A549 treated with AZD9567 at 1 μM for 4 hours (cell line): ENCODE data around the gene SUPT5H. TPM values are rescaled to one million over a fixed set of nuclear protein-coding genes. Genes with fewer than 3 reads are reported as not detected.

ENCODE experiments used
- total RNA-seq: library from RNA; stranded (reverse); fragments of 200-300 nt; extraction: Qiagen RNA extraction; gene quantifications from 5 replicates; pipeline ENCODE4 v1.2.3, GENCODE V29; 2022; ENCODE audit not compliant: insufficient read depth

SUPT5H gene
- 143 to 205 TPM (median 186 TPM) in 5 replicates for total RNA-seq

DNA sequence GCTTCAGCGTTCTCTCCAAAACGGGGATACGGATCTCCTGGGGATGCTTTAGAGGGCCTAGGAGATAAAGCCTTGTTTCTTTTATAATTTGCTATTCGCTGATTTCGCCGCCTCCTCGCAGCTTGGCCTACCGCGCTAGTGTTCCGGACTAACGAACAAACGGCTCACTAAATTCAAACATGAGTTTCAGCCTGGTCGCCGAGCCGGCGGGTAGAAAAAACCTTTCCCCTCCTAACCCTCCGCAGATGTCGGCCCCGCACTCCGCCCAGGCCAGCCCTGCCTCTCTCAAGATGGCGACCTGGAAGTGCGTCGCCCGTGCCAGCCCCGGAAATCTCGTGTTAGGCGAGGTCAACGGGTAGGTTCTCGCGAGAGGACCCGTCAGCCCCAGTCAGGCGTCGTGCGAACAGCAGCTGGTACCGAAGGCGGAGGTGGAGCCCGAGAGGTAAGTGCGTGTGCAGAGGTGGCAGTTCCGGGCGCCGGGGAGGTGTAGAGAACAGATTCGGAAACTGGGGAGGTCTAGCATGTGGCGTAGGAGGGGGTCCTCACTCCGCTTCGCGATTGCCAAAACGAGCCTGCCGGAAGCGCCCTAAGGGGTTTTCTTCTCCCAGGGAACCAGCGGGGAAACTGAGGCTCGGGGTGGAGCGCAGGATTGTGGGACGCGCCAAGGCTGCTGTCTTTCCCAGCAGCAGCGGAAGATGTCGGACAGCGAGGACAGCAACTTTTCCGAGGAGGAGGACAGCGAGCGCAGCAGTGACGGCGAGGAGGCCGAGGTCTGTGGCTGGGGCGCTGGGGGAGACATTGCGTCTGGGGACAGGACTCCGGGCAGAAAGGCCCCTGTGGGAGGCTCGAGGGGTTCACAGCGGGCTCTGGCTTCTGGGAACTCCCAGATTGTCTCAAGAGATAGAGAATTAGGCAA lies at the start of gene SUPT5H:
TSS of gene SUPT5H (plus strand) at position 387 of the 916 bp plus-strand sequence. CDS start at position 696, 309 bp downstream.

DNA sequence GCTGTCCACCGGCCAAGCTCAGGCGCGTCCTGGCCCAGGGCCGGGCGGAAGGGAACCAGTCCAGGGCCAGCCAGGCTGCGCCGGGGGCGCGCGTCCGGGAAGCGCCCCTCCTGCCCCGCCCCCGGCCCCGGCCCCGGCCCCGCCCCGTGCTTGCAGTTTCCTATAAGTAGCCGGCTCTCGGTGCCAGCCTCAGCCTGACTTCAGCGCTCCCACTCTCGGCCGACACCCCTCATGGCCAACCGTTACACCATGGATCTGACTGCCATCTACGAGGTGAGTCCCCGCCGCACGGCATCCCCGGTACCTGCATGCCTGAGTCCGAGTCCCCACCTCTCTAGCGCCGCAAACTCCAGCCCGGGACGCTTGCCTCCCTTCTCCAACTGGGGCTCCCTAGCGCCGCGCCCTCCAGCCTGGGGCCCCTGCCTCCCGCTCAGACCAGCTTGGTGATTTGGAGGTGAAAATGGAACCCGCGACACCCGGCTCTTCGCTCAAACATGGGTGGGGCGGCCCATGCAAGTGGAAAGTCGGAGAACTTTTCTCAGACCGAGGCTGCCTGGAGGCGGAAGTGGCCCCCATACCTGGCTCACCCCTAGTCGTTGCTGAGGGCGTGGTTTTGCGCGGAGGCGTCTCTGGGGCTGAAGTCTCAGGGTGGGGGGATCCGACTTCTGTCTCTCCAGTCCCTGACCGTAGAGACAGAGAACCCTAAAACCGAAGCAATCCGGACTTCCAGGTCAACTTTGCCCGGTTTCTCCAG lies 38.5 kb upstream of the SUPT5H start, which contains the start of gene ZFP36:
TSS of gene ZFP36 (plus strand) at position 192 of the 754 bp plus-strand sequence. CDS start at position 250, 58 bp downstream.

GRCh38 chr19:39412100-39412866 lies 33.1 kb upstream of the SUPT5H start, which contains the start of gene PLEKHG2:
TSS of gene PLEKHG2 (plus strand) at chr19:39412669. CDS start at chr19:39414087, 1,418 bp downstream.

GRCh38 chr19:39435499-39436349 lies 9.7 kb upstream of the SUPT5H start, which contains the start of gene RPS16:
TSS of gene RPS16 (minus strand) at chr19:39435949. CDS start at chr19:39435895, 54 bp downstream.

GRCh38 chr19:39480337-39481228 lies 35.2 kb downstream of the SUPT5H start, which contains the start of gene TIMM50:
TSS of gene TIMM50 (plus strand) at chr19:39480838. CDS start at chr19:39480854, 16 bp downstream.

DNA sequence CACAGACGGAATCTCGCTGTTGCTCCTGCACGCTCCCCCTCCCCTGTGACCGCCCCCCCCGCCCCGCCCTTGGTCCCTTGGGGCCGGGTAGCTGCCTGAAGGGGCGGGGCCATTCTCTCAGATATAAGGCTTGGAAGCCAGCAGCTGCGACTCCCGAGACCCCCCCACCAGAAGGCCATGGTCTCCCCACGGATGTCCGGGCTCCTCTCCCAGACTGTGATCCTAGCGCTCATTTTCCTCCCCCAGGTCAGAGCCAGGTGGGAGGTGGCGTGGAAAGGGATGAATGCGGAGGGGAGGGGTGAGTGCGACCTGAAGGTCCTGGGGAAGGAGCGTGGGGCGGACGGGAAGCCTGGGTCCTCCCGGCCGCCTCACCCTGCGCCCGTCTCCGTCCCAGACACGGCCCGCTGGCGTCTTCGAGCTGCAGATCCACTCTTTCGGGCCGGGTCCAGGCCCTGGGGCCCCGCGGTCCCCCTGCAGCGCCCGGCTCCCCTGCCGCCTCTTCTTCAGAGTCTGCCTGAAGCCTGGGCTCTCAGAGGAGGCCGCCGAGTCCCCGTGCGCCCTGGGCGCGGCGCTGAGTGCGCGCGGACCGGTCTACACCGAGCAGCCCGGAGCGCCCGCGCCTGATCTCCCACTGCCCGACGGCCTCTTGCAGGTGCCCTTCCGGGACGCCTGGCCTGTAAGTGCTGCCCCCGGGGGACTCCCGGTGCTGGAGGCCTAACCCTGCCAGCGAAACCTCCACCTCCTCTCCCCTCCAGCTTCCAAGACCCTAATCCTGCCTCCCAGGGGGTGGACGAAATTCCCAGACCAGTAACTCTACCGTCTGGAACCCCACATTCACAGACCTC lies 53.6 kb downstream of the SUPT5H start, which contains the start of gene DLL3:
TSS of gene DLL3 (plus strand) at position 150 of the 845 bp plus-strand sequence. CDS start at position 178, 28 bp downstream.

DNA sequence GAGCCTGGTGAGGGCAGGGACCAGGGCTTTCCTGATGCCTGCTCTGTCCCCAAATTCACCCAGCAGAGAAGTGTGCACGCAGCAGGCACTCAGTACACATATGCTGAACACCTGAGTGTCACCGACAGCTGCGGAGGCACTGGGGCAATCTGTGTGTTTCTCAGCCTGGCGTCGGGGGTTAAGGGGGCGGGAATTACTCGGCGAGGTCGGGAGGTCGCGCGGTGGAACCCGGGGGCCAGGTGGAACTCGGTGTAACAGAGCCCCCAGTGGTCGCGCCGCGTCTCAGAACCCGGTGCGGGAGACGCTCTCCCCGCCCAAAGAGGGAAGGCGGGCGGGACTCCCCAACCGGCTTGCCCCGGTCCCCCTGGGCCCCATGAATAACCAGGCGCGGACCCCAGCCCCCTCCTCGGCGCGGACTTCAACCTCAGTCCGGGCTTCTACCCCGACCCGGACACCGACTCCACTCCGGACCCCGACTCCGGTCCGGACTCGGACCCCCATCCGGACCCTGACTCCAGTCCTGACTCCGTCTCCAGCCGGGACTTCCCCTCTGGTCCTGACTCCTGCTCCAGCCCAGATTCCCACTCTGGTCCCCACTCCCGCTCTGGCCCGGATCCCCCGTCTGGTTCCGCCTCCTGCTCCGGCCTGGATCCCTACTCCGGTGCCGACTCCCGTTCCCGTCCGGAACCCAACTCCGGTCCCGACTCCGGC lies 69.6 kb downstream of the SUPT5H start, which contains the start of gene SELENOV:
TSS of gene SELENOV (plus strand) at position 300 of the 711 bp plus-strand sequence. CDS start at position 374, 74 bp downstream.

Other genes with a start within 250 kb of the SUPT5H start
- gene NCCRP1, start 248.6 kb upstream of the SUPT5H start, total RNA-seq = 1.3 to 2.1 TPM (median 1.4 TPM) in 5 replicates
- not detected in 5 replicates for gene SYCN, start 241.3 kb upstream of the SUPT5H start, total RNA-seq
- gene IFNL3, start 200.6 kb upstream of the SUPT5H start, total RNA-seq = not detected in 5 replicates
- 0.06 TPM in 1 of 5 replicates, not detected in the others for gene IFNL4, start 196.7 kb upstream of the SUPT5H start, total RNA-seq
- gene IFNL2, start 177.2 kb upstream of the SUPT5H start, total RNA-seq = not detected in 5 replicates
- gene IFNL1, start 149.2 kb upstream of the SUPT5H start, total RNA-seq = 0.13 to 0.16 TPM in 2 of 5 replicates, not detected in the others
- 5.9 to 10.7 TPM (median 8.9 TPM) in 5 replicates for gene LRFN1, start 124.7 kb upstream of the SUPT5H start, total RNA-seq
- 0.45 to 0.82 TPM (median 0.62 TPM) in 3 of 5 replicates, not detected in the others for gene GMFG, start 109.5 kb upstream of the SUPT5H start, total RNA-seq
- gene SAMD4B, start 103.2 kb upstream of the SUPT5H start, total RNA-seq = 115 to 174 TPM (median 166 TPM) in 5 replicates
- 72.0 to 80.3 TPM (median 72.6 TPM) in 5 replicates for gene PAF1, start 54.5 kb upstream of the SUPT5H start, total RNA-seq
- gene MED29, start 54.2 kb upstream of the SUPT5H start, total RNA-seq = 73.8 to 80.0 TPM (median 75.8 TPM) in 5 replicates
- 166 to 245 TPM (median 209 TPM) in 5 replicates for gene ZFP36, start 38.7 kb upstream of the SUPT5H start, total RNA-seq
- 49.0 to 86.4 TPM (median 78.5 TPM) in 5 replicates for gene PLEKHG2, start 32.9 kb upstream of the SUPT5H start, total RNA-seq
- 5,938 to 7,845 TPM (median 7,337 TPM) in 5 replicates for gene RPS16, start 9.6 kb upstream of the SUPT5H start, total RNA-seq
- gene TIMM50, start 35.3 kb downstream of the SUPT5H start, total RNA-seq = 179 to 235 TPM (median 217 TPM) in 5 replicates
- gene DLL3, start 53.4 kb downstream of the SUPT5H start, total RNA-seq = 3.6 to 11.6 TPM (median 10.2 TPM) in 5 replicates
- not detected in 5 replicates for gene SELENOV, start 69.6 kb downstream of the SUPT5H start, total RNA-seq
- gene EID2B, start 87.3 kb downstream of the SUPT5H start, total RNA-seq = 8.2 to 12.8 TPM (median 8.7 TPM) in 5 replicates
- gene EID2, start 94.6 kb downstream of the SUPT5H start, total RNA-seq = 32.5 to 48.7 TPM (median 45.4 TPM) in 5 replicates
- not detected in 5 replicates for gene LGALS13, start 156.9 kb downstream of the SUPT5H start, total RNA-seq
- gene LGALS16, start 210.3 kb downstream of the SUPT5H start, total RNA-seq = not detected in 5 replicates